Stimulated activated CD4-positive, alpha-beta T cell treated with anti-CD3 and anti-CD28 coated beads, TNF-alpha, amount 100 ng/mL, for 24 hours (primary cell): ENCODE data around the gene INO80.

Experiments
- DNase-seq, 3 experiments: peaks; one replicate each; pipeline ENCODE4 v3.0.0-alpha.2; 2020; ENCODE audit warnings: low read depth in 3 of 3

The INO80 gene

GRCh38 chr15:40930430-40931299 is 185.4 kb downstream of the INO80 start:
- peak in 1 of 3 experiments; percentile 57 for DNase-seq

GRCh38 chr15:40929660-40930429 is 186.2 kb downstream of the INO80 start:
- no peak for DNase-seq
